Upper lobe of left lung (tissue), 4 donors: ENCODE results near the gene RMDN2.

Source experiments
- CTCF ChIP-seq, 6 experiments: fragments of 450-650 bp in 4 of 6; fragments of 200-600 bp in 2 of 6; sonication (generic) in 2 of 6; IDR thresholded peaks; one replicate each; pipeline ENCODE4 v1.5.1; 2016 to 2019; ENCODE audit warnings: antibody characterized with exemption in 6 of 6
- EP300 ChIP-seq, 4 donors: sonication (generic); formaldehyde crosslinking; IDR thresholded peaks; one replicate each; pipeline ENCODE4 v1.5.1; 2017; ENCODE audit warnings: antibody characterized with exemption in 4 of 4, control low read depth in 2 of 4
- POLR2A ChIP-seq, 4 donors: fragments of 450-650 bp; IDR thresholded peaks; one replicate each; pipeline ENCODE4 v1.5.1; 2016 to 2017; ENCODE audit warnings: antibody characterized with exemption in 4 of 4, mild to moderate bottlenecking in 2 of 4
- POLR2AphosphoS5 ChIP-seq, 2 donors: sonication (generic); formaldehyde crosslinking; IDR thresholded peaks; one replicate each; pipeline ENCODE4 v1.5.1; 2017; ENCODE audit warnings: antibody characterized with exemption in 2 of 2

- TF ChIP-seq CTCF (IDR thresholded peaks at IDR 0.05) (no peak), POLR2A (IDR thresholded peaks at IDR 0.05) (no peak), EP300 (IDR thresholded peaks at IDR 0.05) (no peak), POLR2AphosphoS5 (IDR thresholded peaks at IDR 0.05) (no peak)
Observed at GRCh38 chr2:37919631-37920032, 5.5 kb upstream of the RMDN2 start.
